ENCODE results near the gene NR6A1.

DNA sequence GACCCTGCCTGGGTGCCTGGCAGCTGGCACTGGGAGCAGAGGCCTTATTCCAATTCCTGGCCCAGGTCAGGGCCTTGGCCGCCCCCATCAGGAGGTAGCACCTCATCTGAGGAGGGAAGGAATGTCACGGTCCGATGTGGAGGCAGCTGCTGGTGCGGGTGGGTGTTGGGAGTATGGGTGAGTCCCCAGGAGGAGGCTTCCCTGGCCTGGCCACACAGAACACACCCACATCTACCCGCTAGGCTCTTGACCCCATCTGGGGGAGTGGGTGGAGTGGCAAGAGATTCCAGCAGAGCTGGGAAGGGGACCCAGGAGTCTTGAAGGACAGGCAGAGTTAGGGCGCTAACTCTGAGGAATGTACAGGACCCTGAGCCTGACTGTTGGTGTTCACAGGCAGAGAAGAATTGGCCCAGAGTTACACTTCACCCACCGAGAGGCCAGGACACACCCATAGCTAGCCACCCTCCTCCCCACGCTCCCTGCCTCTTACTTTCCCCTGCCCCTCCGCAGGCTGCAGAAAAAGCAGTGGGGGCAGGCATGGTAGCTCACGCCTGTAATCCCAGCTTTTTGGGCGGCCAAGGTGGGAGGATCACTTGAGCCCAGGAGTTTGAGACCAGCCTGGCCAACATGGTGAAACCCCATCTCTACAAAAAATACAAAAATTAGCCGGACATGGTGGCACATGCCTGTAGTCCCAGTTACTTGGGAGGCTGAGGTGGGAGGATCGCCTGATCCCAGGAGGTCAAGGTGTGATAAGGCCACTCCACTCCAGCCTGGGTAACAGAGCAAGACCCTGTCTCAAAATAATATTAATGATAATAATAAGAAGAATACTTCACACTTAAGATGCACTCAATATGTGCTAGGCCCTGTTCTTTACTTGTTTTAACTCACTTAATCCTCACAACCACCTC, 11.8 kb upstream of the NR6A1 start:
- TF ChIP-seq POLR2A (IDR thresholded peaks at IDR 0.05; ENCODE audit: low read length) (no peak), MAFK (IDR thresholded peaks at IDR 0.05; ENCODE audit: partially characterized antibody) (no peak), RFX5 (IDR thresholded peaks at IDR 0.05) (no peak), EP300 (IDR thresholded peaks at IDR 0.05) (no peak), ZFP36 (IDR thresholded peaks at IDR 0.05; ENCODE audit: borderline replicate concordance, partially characterized antibody) (no peak), HDAC2 (IDR thresholded peaks at IDR 0.05) (no peak), MYC (IDR thresholded peaks at IDR 0.05; ENCODE audit: borderline replicate concordance, low read length) (no peak), KDM1A (IDR thresholded peaks at IDR 0.05; ENCODE audit: low read depth) (no peak), POLR2AphosphoS2 (conservative IDR thresholded peaks at IDR 0.05; ENCODE audit: low read length) (no peak)
- TF ChIP-seq, protein P1, sequence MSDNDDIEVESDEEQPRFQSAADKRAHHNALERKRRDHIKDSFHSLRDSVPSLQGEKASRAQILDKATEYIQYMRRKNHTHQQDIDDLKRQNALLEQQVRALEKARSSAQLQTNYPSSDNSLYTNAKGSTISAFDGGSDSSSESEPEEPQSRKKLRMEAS (IDR thresholded peaks at IDR 0.05), result no peak
- TF ChIP-seq, protein P2, sequence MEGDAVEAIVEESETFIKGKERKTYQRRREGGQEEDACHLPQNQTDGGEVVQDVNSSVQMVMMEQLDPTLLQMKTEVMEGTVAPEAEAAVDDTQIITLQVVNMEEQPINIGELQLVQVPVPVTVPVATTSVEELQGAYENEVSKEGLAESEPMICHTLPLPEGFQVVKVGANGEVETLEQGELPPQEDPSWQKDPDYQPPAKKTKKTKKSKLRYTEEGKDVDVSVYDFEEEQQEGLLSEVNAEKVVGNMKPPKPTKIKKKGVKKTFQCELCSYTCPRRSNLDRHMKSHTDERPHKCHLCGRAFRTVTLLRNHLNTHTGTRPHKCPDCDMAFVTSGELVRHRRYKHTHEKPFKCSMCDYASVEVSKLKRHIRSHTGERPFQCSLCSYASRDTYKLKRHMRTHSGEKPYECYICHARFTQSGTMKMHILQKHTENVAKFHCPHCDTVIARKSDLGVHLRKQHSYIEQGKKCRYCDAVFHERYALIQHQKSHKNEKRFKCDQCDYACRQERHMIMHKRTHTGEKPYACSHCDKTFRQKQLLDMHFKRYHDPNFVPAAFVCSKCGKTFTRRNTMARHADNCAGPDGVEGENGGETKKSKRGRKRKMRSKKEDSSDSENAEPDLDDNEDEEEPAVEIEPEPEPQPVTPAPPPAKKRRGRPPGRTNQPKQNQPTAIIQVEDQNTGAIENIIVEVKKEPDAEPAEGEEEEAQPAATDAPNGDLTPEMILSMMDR (IDR thresholded peaks at IDR 0.05), result no peak
- TF ChIP-seq, protein P3, sequence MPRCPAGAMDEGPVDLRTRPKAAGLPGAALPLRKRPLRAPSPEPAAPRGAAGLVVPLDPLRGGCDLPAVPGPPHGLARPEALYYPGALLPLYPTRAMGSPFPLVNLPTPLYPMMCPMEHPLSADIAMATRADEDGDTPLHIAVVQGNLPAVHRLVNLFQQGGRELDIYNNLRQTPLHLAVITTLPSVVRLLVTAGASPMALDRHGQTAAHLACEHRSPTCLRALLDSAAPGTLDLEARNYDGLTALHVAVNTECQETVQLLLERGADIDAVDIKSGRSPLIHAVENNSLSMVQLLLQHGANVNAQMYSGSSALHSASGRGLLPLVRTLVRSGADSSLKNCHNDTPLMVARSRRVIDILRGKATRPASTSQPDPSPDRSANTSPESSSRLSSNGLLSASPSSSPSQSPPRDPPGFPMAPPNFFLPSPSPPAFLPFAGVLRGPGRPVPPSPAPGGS (IDR thresholded peaks at IDR 0.05), result no peak

Measured in A549 (cell line).